SK-N-SH (cell line): ENCODE measurements around the gene PCDHGC5.

Experiments
- CHD2 ChIP-seq: fragments of 150-350 bp; IDR thresholded peaks from 2 replicates; pipeline ENCODE4 v1.6.1; 2018; ENCODE audit warnings: low read length; ENCODE audit not compliant: partially characterized antibody
- GATA2 ChIP-seq: sonication (generic); formaldehyde crosslinking; IDR thresholded peaks from 2 replicates; pipeline ENCODE4 v1.5.0; 2020; ENCODE audit warnings: mild to moderate bottlenecking, missing genetic modification reagents
- MXI1 ChIP-seq: IDR thresholded peaks from 2 replicates; pipeline ENCODE4 v1.6.1; 2012; ENCODE audit warnings: mild to moderate bottlenecking, low read depth, low read length, improper control_type of control experiment
- RXRA ChIP-seq: IDR thresholded peaks from 2 replicates; pipeline ENCODE4 v1.4.0; 2012; ENCODE audit warnings: low read depth, mild to moderate bottlenecking, borderline replicate concordance
- TEAD4 ChIP-seq: IDR thresholded peaks from 2 replicates; pipeline ENCODE4 v1.4.0; 2012; ENCODE audit warnings: mild to moderate bottlenecking, borderline replicate concordance; ENCODE audit not compliant: insufficient read depth
- TF ChIP-seq, protein P1 (sequence below): fragments of 200-600 bp; sonication (generic); IDR thresholded peaks from 2 replicates; pipeline ENCODE4 v1.6.1; 2017; ENCODE audit warnings: antibody characterized with exemption, mild to moderate bottlenecking, moderate library complexity
- TF ChIP-seq, protein P2 (sequence below): IDR thresholded peaks from 2 replicates; pipeline ENCODE4; 2012

DNA sequence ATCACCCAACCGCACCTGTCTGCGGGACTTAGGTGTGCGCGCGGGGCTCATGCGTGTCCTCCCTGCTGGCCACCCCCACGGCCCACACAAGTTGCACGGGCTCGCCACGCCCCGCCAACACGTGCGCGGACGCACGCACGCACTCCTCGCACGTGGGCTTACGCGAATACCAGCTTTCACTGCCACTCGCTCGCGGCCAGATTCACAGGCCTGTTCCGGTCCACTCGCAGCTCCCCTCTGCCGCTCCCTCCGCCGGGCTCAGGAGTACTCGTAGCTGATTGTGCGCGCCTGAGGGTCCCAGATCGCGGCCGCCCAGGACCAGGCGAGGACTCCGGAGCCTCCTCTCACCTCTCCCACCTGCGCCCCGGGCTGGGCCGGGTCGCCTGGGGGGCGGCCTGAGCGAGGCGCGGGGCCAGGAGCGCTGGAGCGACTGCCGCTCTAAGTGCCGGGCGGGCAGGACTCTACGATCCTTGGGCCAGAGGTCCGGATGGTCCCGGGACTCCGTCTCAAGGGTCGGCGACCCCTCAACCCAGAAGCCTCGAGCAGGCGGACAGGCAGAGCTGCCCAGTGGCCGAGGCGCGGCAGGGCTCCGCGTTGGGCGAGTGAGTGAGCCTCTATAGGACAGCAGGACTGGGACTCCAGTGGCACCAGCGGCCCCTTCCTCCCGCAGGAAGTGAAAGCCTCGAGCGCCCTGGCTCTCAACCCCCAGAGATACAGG is 3.4 kb downstream of the PCDHGC5 start:
- no peak for TF ChIP-seq CHD2
- TF ChIP-seq, protein P1, sequence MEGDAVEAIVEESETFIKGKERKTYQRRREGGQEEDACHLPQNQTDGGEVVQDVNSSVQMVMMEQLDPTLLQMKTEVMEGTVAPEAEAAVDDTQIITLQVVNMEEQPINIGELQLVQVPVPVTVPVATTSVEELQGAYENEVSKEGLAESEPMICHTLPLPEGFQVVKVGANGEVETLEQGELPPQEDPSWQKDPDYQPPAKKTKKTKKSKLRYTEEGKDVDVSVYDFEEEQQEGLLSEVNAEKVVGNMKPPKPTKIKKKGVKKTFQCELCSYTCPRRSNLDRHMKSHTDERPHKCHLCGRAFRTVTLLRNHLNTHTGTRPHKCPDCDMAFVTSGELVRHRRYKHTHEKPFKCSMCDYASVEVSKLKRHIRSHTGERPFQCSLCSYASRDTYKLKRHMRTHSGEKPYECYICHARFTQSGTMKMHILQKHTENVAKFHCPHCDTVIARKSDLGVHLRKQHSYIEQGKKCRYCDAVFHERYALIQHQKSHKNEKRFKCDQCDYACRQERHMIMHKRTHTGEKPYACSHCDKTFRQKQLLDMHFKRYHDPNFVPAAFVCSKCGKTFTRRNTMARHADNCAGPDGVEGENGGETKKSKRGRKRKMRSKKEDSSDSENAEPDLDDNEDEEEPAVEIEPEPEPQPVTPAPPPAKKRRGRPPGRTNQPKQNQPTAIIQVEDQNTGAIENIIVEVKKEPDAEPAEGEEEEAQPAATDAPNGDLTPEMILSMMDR, result no peak
- TF ChIP-seq TEAD4, result no peak
- no peak for TF ChIP-seq GATA2 (CRISPR knock-in tag)
- no peak for TF ChIP-seq RXRA
- TF ChIP-seq MXI1, result no peak
- TF ChIP-seq, protein P2, sequence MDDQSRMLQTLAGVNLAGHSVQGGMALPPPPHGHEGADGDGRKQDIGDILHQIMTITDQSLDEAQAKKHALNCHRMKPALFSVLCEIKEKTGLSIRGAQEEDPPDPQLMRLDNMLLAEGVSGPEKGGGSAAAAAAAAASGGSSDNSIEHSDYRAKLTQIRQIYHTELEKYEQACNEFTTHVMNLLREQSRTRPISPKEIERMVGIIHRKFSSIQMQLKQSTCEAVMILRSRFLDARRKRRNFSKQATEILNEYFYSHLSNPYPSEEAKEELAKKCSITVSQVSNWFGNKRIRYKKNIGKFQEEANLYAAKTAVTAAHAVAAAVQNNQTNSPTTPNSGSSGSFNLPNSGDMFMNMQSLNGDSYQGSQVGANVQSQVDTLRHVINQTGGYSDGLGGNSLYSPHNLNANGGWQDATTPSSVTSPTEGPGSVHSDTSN, result no peak
